Activated CD4-positive, alpha-beta T cell treated with anti-CD3 and anti-CD28 coated beads, Interleukin-2, Interleukin-6, amounts not matched to agents 100 ng/mL and 50 ng/mL, durations not matched to agents 16 hours and 8 hours (primary cell): Measurements from ENCODE around the gene FGF11.

Experiments used
- DNase-seq: peaks from one replicate; pipeline ENCODE4 v3.0.0-alpha.2; 2020

The FGF11 gene

GRCh38 chr17:7408863-7409262, 30.4 kb upstream of the FGF11 start:
- DNase-seq, result no peak

GRCh38 chr17:7409716-7410115, 29.6 kb upstream of the FGF11 start:
- no peak for DNase-seq

GRCh38 chr17:7410634-7411426, 28.5 kb upstream of the FGF11 start:
- DNase-seq, result no peak

GRCh38 chr17:7411427-7411750, 27.9 kb upstream of the FGF11 start:
- DNase-seq, result no peak

GRCh38 chr17:7413346-7413985, 25.8 kb upstream of the FGF11 start:
- no peak for DNase-seq

GRCh38 chr17:7414837-7415236, 24.5 kb upstream of the FGF11 start:
- no peak for DNase-seq

- DNase-seq, result no peak
Observed at GRCh38 chr17:7415784-7416183, 23.5 kb upstream of the FGF11 start.

GRCh38 chr17:7416323-7416722, 23.0 kb upstream of the FGF11 start:
- no peak for DNase-seq

- DNase-seq, result no peak
Observed at GRCh38 chr17:7417056-7417655, 22.2 kb upstream of the FGF11 start.

GRCh38 chr17:7418472-7419152, 20.7 kb upstream of the FGF11 start:
- no peak for DNase-seq

- no peak for DNase-seq
Observed at GRCh38 chr17:7419819-7420610, 19.3 kb upstream of the FGF11 start, which contains the start of gene SPEM1. Gene SPEM1 (plus strand): TSS chr17:7420324. CDS start chr17:7420385, 61 bp downstream.

GRCh38 chr17:7421186-7421585, 18.1 kb upstream of the FGF11 start:
- DNase-seq, result no peak

- DNase-seq, result no peak
Observed at GRCh38 chr17:7423679-7424078, 15.6 kb upstream of the FGF11 start.

- no peak for DNase-seq
Observed at GRCh38 chr17:7425316-7425715, 14.0 kb upstream of the FGF11 start, which contains the start of gene SPEM2. Gene SPEM2 (plus strand): TSS chr17:7425616. CDS start chr17:7425689, 73 bp downstream.

- DNase-seq, result no peak
Observed at GRCh38 chr17:7425756-7426155, 13.6 kb upstream of the FGF11 start.

- DNase-seq, result no peak
Observed at GRCh38 chr17:7426203-7426863, 13.0 kb upstream of the FGF11 start.

GRCh38 chr17:7426896-7427489, 12.3 kb upstream of the FGF11 start:
- no peak for DNase-seq

GRCh38 chr17:7427549-7427948, 11.8 kb upstream of the FGF11 start:
- no peak for DNase-seq

GRCh38 chr17:7428557-7428956, 10.8 kb upstream of the FGF11 start, which contains the start of gene SPEM3:
Gene SPEM3 (plus strand): TSS chr17:7428857. CDS start chr17:7428903, 46 bp downstream.
- no peak for DNase-seq

GRCh38 chr17:7429722-7430121, 9.6 kb upstream of the FGF11 start:
- no peak for DNase-seq

- no peak for DNase-seq
Observed at GRCh38 chr17:7431231-7431630, 8.1 kb upstream of the FGF11 start.

GRCh38 chr17:7432296-7432695, 7.0 kb upstream of the FGF11 start:
- no peak for DNase-seq
